Measurements from ENCODE around the gene NALF2.

NALF2 gene

GRCh38 chrX:69503782-69504625, at the start of gene NALF2:
NALF2 (plus strand) TSS chrX:69504326; CDS start chrX:69505283, 957 bp downstream.
- peak; percentile 57 to 63 for DNase-seq

GRCh38 chrX:69457756-69458155, 46.4 kb upstream of the NALF2 start:
- no peak for DNase-seq

GRCh38 chrX:69466546-69466945, 37.6 kb upstream of the NALF2 start:
- no peak for DNase-seq

- no peak for DNase-seq
These were observed 34.2 kb upstream of the NALF2 start for GRCh38 chrX:69469975-69470374.

GRCh38 chrX:69489625-69490024, 14.5 kb upstream of the NALF2 start:
- no peak for DNase-seq

GRCh38 chrX:69493193-69493592, 10.9 kb upstream of the NALF2 start:
- peak; percentile 58 to 61 for DNase-seq

- no peak for DNase-seq
These were observed 10.4 kb upstream of the NALF2 start for GRCh38 chrX:69493766-69494165.

- no peak for DNase-seq
These were observed 7.9 kb upstream of the NALF2 start for GRCh38 chrX:69496183-69496582.

- DNase-seq: peak in 1 of 2 experiments; percentile 28
These were observed 2.7 kb upstream of the NALF2 start for GRCh38 chrX:69501429-69501828.

GRCh38 chrX:69503228-69503781, 821 bp upstream of the NALF2 start:
- no peak for DNase-seq

GRCh38 chrX:69504626-69505612, 793 bp downstream of the NALF2 start:
- DNase-seq: no peak

- no peak for DNase-seq
These were observed 1.9 kb downstream of the NALF2 start for GRCh38 chrX:69505772-69506616.

- no peak for DNase-seq
These were observed 2.7 kb downstream of the NALF2 start for GRCh38 chrX:69506617-69507499.

- DNase-seq: no peak
These were observed 3.3 kb downstream of the NALF2 start for GRCh38 chrX:69507500-69507789.

GRCh38 chrX:69508610-69509009, 4.5 kb downstream of the NALF2 start:
- no peak for DNase-seq

GRCh38 chrX:69510137-69510715, 6.1 kb downstream of the NALF2 start:
- DNase-seq: no peak

- DNase-seq: no peak
These were observed 6.9 kb downstream of the NALF2 start for GRCh38 chrX:69510914-69511513.

- DNase-seq: no peak
These were observed 17.9 kb downstream of the NALF2 start for GRCh38 chrX:69522052-69522451.

- DNase-seq: no peak
These were observed 19.2 kb downstream of the NALF2 start for GRCh38 chrX:69523314-69523713.

GRCh38 chrX:69524781-69525363, 20.7 kb downstream of the NALF2 start:
- DNase-seq: no peak
